ENCODE measurements around the gene INSL3.
"Not testable (repeated sequence)": the region's sequence is repeated elsewhere in the genome, so short reads cannot be mapped to it uniquely, and the experiment has no call there.

The INSL3 gene

DNA sequence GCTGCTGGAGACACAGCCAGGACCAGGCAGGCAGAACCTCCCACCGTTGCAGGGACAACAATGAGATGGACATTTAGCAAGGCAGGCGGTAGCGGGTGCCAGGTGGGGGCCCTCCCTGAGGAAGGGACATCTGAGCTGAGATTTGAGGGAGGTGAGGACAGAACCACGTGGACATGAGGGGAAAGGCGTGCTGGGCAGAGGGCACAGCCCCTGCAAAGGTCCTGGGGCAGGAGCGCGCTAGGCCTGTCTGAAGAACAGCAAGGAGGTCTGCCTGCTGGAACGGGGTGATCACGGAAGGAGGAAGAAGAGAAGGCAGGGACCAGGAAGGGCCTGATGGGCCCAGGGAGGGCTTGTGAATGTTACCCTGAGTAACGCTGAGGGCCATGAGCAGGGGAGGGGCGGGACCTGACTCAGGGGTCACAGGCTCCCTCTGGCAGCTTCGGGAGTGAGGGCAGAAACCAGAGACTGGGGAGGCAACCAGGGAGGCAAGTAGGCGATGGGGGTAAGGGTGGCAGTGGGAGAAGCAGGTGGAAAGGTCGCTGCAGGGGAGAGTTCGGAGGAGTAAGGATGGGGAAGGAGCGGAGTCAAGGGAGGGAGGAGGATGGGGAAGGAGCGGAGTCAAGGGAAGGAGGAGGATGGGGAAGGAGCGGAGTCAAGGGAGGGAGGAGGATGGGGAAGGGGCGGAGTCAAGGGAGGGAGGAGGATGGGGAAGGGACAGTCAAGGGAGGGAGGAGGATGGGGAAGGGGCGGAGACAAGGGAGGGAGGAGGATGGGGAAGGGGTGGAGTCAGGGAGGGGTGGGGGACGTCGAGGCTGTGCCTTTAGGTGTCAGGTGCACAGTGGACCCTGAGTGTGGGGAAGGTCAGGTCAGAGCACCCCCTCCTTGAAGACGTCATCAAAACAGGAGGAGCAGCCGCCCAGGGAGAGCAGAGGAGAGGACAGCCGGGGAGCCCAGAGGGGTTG is 42.1 kb downstream of the INSL3 start:
- FAIRE-seq = no peak

DNA sequence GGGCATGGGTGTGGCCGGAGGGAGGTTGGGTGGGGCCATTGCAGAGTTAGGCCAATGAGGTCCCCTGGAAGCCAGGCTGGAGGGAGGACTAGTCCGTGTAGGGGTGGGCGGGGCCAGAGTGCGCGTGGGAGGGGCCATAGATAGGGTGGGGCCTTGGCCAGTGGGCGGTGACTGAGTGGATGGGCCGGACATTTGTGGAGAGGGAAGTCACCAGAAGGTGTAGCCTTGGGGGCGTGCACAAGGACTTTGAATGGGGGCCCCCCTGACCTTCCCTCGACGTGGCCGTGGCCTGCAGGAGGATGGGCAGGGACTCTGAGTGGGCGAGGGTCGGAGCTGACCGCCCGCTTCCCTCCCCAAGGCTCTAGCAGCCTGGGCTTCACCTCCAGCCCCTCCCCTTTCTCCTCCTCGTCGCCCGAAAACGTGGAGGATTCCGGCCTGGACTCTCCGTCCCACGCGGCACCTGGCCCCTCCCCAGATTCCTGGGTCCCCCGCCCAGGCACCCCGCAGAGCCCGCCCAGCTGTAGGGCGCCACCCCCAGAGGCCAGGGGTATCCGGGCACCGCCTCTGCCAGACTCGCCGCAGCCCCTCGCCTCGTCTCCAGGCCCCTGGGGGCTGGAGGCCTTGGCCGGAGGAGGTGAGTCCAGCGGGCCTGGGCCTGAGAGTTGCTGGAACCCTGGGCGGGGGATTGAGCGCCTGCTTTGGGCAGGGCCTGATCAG is 42.9 kb downstream of the INSL3 start:
- no peak for FAIRE-seq

DNA sequence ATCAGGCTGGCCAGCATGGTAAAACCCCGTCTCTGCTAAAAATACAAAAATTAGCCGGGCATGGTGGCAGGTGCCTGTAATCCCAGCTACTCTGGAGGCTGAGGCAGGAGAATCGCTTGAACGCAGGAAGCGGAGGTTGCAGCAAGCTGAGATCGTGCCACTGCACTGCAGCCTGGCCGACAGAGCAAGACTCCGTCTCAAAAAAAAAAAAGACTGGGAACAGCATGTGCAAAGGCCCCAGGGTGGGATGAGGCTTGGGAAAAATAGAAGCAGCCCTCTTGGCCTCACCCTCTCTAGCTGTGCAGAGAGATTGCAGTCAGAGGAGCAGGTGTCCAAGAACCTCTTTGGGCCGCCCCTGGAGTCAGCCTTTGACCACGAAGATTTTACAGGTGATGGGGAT is 43.5 kb downstream of the INSL3 start:
- not testable (repeated sequence) for FAIRE-seq

DNA sequence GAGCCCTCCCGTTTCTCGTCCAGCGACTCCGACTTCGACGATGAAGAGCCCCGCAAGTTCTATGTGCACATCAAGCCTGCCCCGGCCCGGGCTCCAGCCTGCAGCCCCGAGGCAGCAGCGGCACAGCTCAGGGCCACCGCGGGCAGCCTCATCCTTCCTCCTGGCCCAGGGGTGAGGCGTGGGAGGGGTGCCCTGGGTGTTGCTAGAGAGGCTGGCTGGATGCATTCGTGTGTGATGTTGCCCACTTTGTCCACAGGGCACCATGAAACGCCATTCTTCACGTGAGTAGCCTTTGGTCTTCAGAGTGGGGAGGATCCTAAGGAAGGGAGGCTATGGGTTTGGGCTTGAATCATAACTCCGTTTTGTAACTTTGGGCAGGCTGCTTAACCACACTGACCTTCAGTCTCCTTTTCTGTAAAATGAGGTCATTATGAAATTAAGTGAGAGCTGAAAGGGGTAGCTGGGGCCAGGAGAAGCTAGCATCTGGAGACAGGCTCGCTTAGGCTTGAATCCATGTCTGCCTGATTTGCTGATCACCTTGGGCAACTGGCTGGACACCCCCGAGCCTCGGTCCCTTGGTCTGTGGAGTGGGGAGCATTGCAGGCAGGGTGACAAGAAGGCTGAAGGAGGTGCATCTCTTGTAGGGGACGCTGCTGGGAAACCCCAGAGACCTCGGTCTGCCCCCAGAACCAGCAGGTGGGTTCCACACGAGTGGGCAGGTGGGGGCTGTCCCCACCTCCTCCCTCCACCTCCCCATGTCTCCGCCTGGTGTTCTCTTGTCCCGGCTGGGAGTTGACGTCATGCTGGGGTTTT is 45.1 kb downstream of the INSL3 start:
- FAIRE-seq = no peak

DNA sequence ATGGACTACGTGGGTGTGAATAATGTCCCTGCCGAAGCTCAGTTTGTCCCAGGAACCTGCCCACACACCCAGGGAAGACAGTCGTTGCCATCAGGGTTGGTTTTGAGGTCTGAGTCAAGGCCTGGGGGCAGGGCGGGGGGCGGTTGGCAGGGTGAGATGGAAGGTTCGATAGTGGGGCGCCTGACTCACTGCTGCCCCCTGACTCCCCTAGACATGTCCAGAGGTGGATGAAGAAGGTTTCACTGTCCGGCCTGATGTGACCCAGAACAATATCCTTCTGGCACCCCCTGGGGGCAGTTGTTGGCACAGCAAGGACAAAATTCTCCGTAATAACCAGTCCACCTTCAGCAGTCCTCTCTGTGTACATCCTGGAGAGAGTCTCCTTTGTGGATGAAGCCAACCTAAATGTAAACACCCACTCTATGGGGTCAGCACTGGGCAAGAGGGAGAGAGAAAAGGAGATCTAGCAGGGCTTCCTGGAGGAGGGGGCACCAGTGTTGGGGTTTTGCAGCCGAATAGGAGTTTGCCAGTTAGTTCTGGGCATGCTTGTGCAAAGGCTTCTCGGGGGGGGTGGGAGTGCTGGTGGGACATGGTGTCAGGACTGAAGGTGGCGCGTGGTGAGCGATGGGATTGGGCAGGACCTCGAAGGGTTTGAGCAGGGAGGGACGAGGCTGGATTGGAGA is 45.9 kb downstream of the INSL3 start:
- no peak for FAIRE-seq

DNA sequence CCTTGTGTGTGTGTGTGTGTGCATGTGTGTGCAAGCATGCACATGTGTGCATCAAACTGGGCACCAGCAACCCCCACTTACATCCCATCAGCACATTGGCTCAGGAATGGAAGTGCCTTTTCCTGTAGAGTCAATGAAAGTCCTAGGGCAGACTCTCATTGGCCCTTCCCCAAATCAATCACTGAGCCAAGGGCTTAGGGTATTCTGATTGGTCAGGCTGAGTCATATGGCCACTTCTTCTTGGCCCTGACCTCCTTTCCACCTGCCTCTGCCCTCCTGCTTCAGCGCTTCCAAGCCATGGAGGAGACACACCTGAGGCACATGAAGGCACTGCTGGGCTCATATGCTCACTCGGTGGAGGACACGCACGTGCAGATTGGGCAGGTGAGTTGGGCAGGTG is 49.1 kb downstream of the INSL3 start:
- FAIRE-seq = no peak

DNA sequence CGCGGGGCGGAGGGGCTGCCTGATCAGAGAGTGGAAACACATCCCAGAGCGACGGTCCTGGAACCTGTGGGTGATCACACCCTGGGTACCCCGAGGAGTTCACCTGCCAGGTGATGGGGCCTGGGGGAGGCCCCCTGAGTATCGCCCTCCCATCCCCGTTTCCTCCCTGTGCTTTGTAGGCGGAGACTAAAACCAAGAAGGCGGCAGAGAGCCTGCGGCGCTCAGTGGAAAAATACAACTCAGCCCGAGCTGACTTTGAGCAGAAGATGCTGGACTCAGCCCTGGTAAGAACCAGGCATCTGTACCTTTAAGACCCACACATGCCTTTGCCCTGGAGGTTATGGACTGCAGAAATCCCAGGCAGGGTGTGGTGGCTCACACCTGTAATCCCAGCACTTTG is 50.7 kb downstream of the INSL3 start:
- no peak for FAIRE-seq

DNA sequence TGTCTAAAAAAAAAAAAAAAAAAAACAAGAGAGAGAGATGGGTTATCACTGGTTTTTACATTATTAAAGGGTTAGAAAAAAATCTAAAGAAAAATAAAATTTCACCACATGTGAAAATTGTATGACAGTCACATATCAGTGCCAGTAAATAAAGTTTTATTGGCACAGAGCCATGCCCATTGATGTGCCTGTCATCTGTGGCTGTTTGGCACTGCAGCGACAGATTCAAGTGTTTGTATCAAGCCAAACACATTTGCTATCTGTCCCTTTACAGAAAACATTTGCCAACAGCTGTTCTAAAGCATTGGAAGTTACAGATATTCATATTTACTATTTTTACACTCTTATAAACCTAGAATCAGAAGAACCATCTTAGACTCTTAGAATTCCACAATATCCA is 53.8 kb downstream of the INSL3 start:
- no peak for FAIRE-seq

DNA sequence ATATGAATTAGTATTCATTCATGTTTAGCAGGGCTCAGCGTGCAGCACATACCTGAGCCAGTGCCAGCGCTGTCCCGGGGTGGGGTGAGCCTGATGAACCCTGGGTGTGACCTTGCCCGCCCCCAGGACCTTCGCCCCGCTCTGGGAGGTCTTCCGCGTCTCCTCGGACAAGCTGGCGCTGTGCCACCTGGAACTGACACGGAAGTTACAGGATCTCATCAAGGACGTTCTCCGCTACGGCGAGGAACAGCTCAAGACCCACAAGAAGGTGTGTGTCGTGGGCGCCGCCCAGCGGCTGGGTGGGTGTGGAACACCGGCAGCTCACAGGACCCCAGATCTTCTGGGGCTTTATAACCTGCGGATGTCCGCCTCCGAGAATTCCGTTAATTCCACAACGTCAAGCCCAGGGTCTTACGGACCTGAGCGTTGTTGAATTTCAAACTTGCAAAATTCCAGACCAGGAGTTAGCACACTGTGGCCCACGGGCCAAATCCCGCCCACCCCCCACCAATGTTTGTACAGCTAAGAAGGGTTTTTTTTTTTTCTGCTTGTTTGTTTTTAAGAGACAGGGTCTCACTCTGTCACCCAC is 54.7 kb downstream of the INSL3 start:
- no peak for FAIRE-seq
